Dermis microvascular lymphatic vessel endothelial cell (primary cell): ENCODE data around the gene MUC5B. TPM values are rescaled to one million over a fixed set of nuclear protein-coding genes. Genes with fewer than 3 reads are reported as not detected.

Experiments used
- DNase-seq, 2 donors: peaks; one replicate each; pipeline versions ENCODE4 v3.0.0 to v3.0.0-alpha.2; 2010; ENCODE audit warnings: low read depth in 2 of 2
- total RNA-seq: library from RNA; depleted of rRNA; stranded (reverse); fragments of >200 nt; gene quantifications from 2 replicates; pipeline ENCODE4 v1.2.1, GENCODE V29; 2014

The MUC5B gene
- total RNA-seq, 1 donor from 2014 or later, result not detected

- no peak for DNase-seq
These were observed 1.7 kb upstream of the MUC5B start for GRCh38 chr11:1220941-1221721.

- DNase-seq, result no peak
These were observed 986 bp upstream of the MUC5B start for GRCh38 chr11:1221848-1222311.

- DNase-seq, result no peak
These were observed 662 bp downstream of the MUC5B start for GRCh38 chr11:1223346-1224110.

GRCh38 chr11:1224111-1224490 lies 1.2 kb downstream of the MUC5B start:
- no peak for DNase-seq

- no peak for DNase-seq
These were observed 1.9 kb downstream of the MUC5B start for GRCh38 chr11:1224491-1225385.

GRCh38 chr11:1225386-1226225 lies 2.7 kb downstream of the MUC5B start:
- no peak for DNase-seq

GRCh38 chr11:1226226-1226985 lies 3.5 kb downstream of the MUC5B start:
- no peak for DNase-seq

GRCh38 chr11:1226986-1227550 lies 4.2 kb downstream of the MUC5B start:
- no peak for DNase-seq

GRCh38 chr11:1227551-1228100 lies 4.8 kb downstream of the MUC5B start:
- no peak for DNase-seq

GRCh38 chr11:1228101-1228821 lies 5.4 kb downstream of the MUC5B start:
- no peak for DNase-seq

GRCh38 chr11:1228921-1229451 lies 6.1 kb downstream of the MUC5B start:
- no peak for DNase-seq

- no peak for DNase-seq
These were observed 6.7 kb downstream of the MUC5B start for GRCh38 chr11:1229471-1230120.

- no peak for DNase-seq
These were observed 7.2 kb downstream of the MUC5B start for GRCh38 chr11:1230121-1230455.

- DNase-seq, result no peak
These were observed 7.9 kb downstream of the MUC5B start for GRCh38 chr11:1230456-1231395.

- DNase-seq, result no peak
These were observed 8.6 kb downstream of the MUC5B start for GRCh38 chr11:1231396-1232020.
